HG03378 (cell line): ENCODE data around the gene ALAS2.
A peak's percentile ranks its signal among the peaks of the same experiment; 100 is the strongest.
"Not testable (repeated sequence)": the region's sequence is repeated elsewhere in the genome, so short reads cannot be mapped to it uniquely, and the experiment has no call there.

Experiments
- ATAC-seq: cut with Tn5 transposase; IDR thresholded peaks from one replicate; pipeline ENCODE4 v1.9.1; 2021; ENCODE audit warnings: mild to moderate bottlenecking, moderate library complexity; ENCODE audit not compliant: unreplicated experiment

ALAS2 gene

GRCh38 chrX:55006827-55007621, 23.8 kb downstream of the ALAS2 start:
- no peak for ATAC-seq

- ATAC-seq, result no peak
Measured at GRCh38 chrX:55005256-55005655, 25.5 kb downstream of the ALAS2 start.

GRCh38 chrX:55004231-55004630, 26.5 kb downstream of the ALAS2 start:
- no peak for ATAC-seq

- ATAC-seq, result peak; percentile 90
Measured at GRCh38 chrX:54999717-55000598, 30.8 kb downstream of the ALAS2 start, which contains the start of gene APEX2. TSS of gene APEX2 (plus strand) at chrX:55000363. CDS start at chrX:55000423, 60 bp downstream.

- ATAC-seq, result no peak
Measured at GRCh38 chrX:54995621-54996020, 35.2 kb downstream of the ALAS2 start.

GRCh38 chrX:54994668-54995351, 36.0 kb downstream of the ALAS2 start:
- ATAC-seq, result no peak

- no peak for ATAC-seq
Measured at GRCh38 chrX:54994099-54994498, 36.7 kb downstream of the ALAS2 start, which contains the start of gene PFKFB1. TSS of gene PFKFB1 (minus strand) at chrX:54994188. CDS start at chrX:54994007, 181 bp downstream.

GRCh38 chrX:54992911-54993622, 37.7 kb downstream of the ALAS2 start:
- ATAC-seq, result no peak

GRCh38 chrX:54991706-54992105, 39.1 kb downstream of the ALAS2 start:
- no peak for ATAC-seq

GRCh38 chrX:54983306-54983705, 47.5 kb downstream of the ALAS2 start:
- ATAC-seq, result not testable (repeated sequence)

- no peak for ATAC-seq
Measured at GRCh38 chrX:54980334-54980733, 50.4 kb downstream of the ALAS2 start.

- ATAC-seq, result no peak
Measured at GRCh38 chrX:54979432-54979831, 51.3 kb downstream of the ALAS2 start.

- ATAC-seq, result no peak
Measured at GRCh38 chrX:54978448-54978847, 52.3 kb downstream of the ALAS2 start.

GRCh38 chrX:54977387-54977786, 53.4 kb downstream of the ALAS2 start:
- ATAC-seq, result no peak

- no peak for ATAC-seq
Measured at GRCh38 chrX:54964766-54965497, 65.8 kb downstream of the ALAS2 start.

- no peak for ATAC-seq
Measured at GRCh38 chrX:54961750-54962149, 69.0 kb downstream of the ALAS2 start.
